ENCODE data around the gene DLEC1. TPM values are rescaled to one million over a fixed set of nuclear protein-coding genes. Genes with fewer than 3 reads are reported as not detected.

Gene DLEC1
- total RNA-seq, 1 donor from 2014 or later: 0.54 TPM

GRCh38 chr3:38029400-38030125, 9.4 kb upstream of the DLEC1 start, which contains the start of gene PLCD1:
PLCD1 (minus strand) TSS chr3:38029642; CDS start chr3:38029539, 103 bp downstream.
- H3K4me2 ChIP-seq (ENCODE audit: low read length): peak within 1 kb of the TSS; percentile 88
- H3K27ac ChIP-seq (ENCODE audit: low read depth, low read length): peak within 1 kb of the TSS; percentile 17
- H3K36me3 Mint-ChIP-seq (ENCODE audit: low read depth, unreplicated experiment): no peaks in the 10 kb centered on the region
- FAIRE-seq (no peak), DNase-seq (ENCODE audit: low read depth) (peak; percentile 38)
- H2AFZ ChIP-seq (ENCODE audit: low read depth, low read length): peak within 1 kb of the TSS; percentile 91
- peaks cover 7% of the 10 kb centered on the region for H4K20me1 ChIP-seq (ENCODE audit: insufficient read depth, low read length)
- TF ChIP-seq EZH2 (IDR thresholded peaks at IDR 0.05; ENCODE audit: insufficient read depth, low read length) (no peak), CTCF (IDR thresholded peaks at IDR 0.05; ENCODE audit: insufficient read depth, low read depth, low read length) (no peak)
- peak within 1 kb of the TSS; percentile 64 for H3K4me3 ChIP-seq (ENCODE audit: insufficient read depth, low read depth, low read length)
- H3K27me3 ChIP-seq (ENCODE audit: insufficient read depth, low read length): no peaks in the 10 kb centered on the region
- peak within 1 kb of the TSS; percentile 79 for H3K4me3 Mint-ChIP-seq (ENCODE audit: unreplicated experiment)
- peaks cover 26% of the 10 kb centered on the region for H3K27me3 Mint-ChIP-seq (ENCODE audit: low read depth, unreplicated experiment)
- H3K4me1 Mint-ChIP-seq (ENCODE audit: low read depth, unreplicated experiment): peaks cover 5% of the 10 kb centered on the region
- H3K79me2 ChIP-seq (ENCODE audit: insufficient read depth, low read length): no peaks in the 10 kb centered on the region
- H3K27ac Mint-ChIP-seq (ENCODE audit: unreplicated experiment): no peak within 1 kb of the TSS
- H3K36me3 ChIP-seq (ENCODE audit: insufficient read depth, low read length): no peaks in the 10 kb centered on the region
- no peaks in the 10 kb centered on the region for H3K9me3 Mint-ChIP-seq (ENCODE audit: unreplicated experiment)
- no peaks in the 10 kb centered on the region for H3K9me3 ChIP-seq (ENCODE audit: insufficient read depth, low read depth, low read length)
- peaks cover 14% of the 10 kb centered on the region for H3K4me1 ChIP-seq (ENCODE audit: insufficient read depth, low read length)
- H3K9ac ChIP-seq (ENCODE audit: low read length): peak within 1 kb of the TSS; percentile 80

GRCh38 chr3:38030126-38031021, 8.6 kb upstream of the DLEC1 start:
- Mint-ChIP-seq H3K36me3 (ENCODE audit: low read depth, unreplicated experiment) (no peaks in the 10 kb centered on the region), H3K27ac (ENCODE audit: unreplicated experiment) (no peak overlapping the region), H3K27me3 (ENCODE audit: low read depth, unreplicated experiment) (peaks cover 28% of the 10 kb centered on the region), H3K9me3 (ENCODE audit: unreplicated experiment) (no peaks in the 10 kb centered on the region), H3K4me1 (ENCODE audit: low read depth, unreplicated experiment) (peaks cover 5% of the 10 kb centered on the region), H3K4me3 (ENCODE audit: unreplicated experiment) (peak overlapping the region; percentile 54)
- H3K4me1 ChIP-seq (ENCODE audit: insufficient read depth, low read length): peaks cover 12% of the 10 kb centered on the region
- DNase-seq (ENCODE audit: low read depth): no peak
- no peak for TF ChIP-seq EZH2 (IDR thresholded peaks at IDR 0.05; ENCODE audit: insufficient read depth, low read length)
- TF ChIP-seq CTCF (IDR thresholded peaks at IDR 0.05; ENCODE audit: insufficient read depth, low read depth, low read length): no peak
- H3K4me3 ChIP-seq (ENCODE audit: insufficient read depth, low read depth, low read length): peak overlapping the region; percentile 57
- no peaks in the 10 kb centered on the region for H3K9me3 ChIP-seq (ENCODE audit: insufficient read depth, low read depth, low read length)
- H4K20me1 ChIP-seq (ENCODE audit: insufficient read depth, low read length): peaks cover 7% of the 10 kb centered on the region
- H3K4me2 ChIP-seq (ENCODE audit: low read length): peak overlapping the region; percentile 88
- no peak overlapping the region for H3K27ac ChIP-seq (ENCODE audit: low read depth, low read length)
- no peaks in the 10 kb centered on the region for H3K36me3 ChIP-seq (ENCODE audit: insufficient read depth, low read length)
- FAIRE-seq: no peak
- peak overlapping the region; percentile 91 for H2AFZ ChIP-seq (ENCODE audit: low read depth, low read length)
- H3K27me3 ChIP-seq (ENCODE audit: insufficient read depth, low read length): no peaks in the 10 kb centered on the region
- H3K79me2 ChIP-seq (ENCODE audit: insufficient read depth, low read length): no peaks in the 10 kb centered on the region
- peak overlapping the region; percentile 80 for H3K9ac ChIP-seq (ENCODE audit: low read length)
